ENCODE measurements around the gene MARK4.

- TF ChIP-seq CTCF (IDR thresholded peaks at IDR 0.05): no peak
- TF ChIP-seq POLR2A (IDR thresholded peaks at IDR 0.05): no peak
Observed at GRCh38 chr19:45351401-45351952, 100.4 kb downstream of the MARK4 start.
